Gastroesophageal sphincter (tissue), 3 donors: ENCODE results near the gene FER.

Experiments used
- EP300 ChIP-seq: sonication (generic); formaldehyde crosslinking; IDR thresholded peaks from one replicate; pipeline ENCODE4 v1.6.1; 2017; ENCODE audit warnings: antibody characterized with exemption, mild to moderate bottlenecking
- POLR2A ChIP-seq, 2 donors: fragments of 450-650 bp; IDR thresholded peaks; one replicate each; pipeline ENCODE4 v1.6.1; 2017; ENCODE audit warnings: antibody characterized with exemption in 2 of 2, mild to moderate bottlenecking in 2 of 2, moderate library complexity in 1 of 2
- POLR2AphosphoS5 ChIP-seq: sonication (generic); formaldehyde crosslinking; IDR thresholded peaks from one replicate; pipeline ENCODE4 v1.6.1; 2017; ENCODE audit warnings: antibody characterized with exemption
- TF ChIP-seq, protein P1 (sequence below), 4 experiments: fragments of 200-600 bp in 2 of 4; fragments of 450-650 bp in 2 of 4; sonication (generic) in 1 of 4; IDR thresholded peaks; one replicate each; pipeline ENCODE4 v1.5.1; 2017 to 2019; ENCODE audit warnings: antibody characterized with exemption in 4 of 4, mild to moderate bottlenecking in 2 of 4, moderate library complexity in 2 of 4

DNA sequence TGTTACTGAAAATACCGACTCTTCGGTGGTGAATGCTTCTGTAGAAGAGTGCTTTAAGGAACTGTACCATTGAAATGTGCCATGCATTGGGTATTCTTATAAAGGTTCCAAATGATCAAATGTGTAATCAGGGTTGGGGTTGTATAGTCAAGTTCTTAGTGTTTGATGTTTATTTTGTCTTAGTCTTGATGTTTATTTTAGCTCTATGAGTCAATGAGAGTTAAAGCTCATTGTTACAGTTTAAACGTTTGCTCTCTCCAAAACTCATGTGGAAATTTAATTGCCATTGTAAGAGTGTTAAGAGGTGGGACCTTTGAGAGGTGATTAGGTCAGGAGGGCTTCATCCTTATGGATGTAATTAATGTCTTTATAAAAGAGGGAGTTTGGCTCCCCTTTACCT, 153.0 kb downstream of the FER start:
- TF ChIP-seq, protein P1, sequence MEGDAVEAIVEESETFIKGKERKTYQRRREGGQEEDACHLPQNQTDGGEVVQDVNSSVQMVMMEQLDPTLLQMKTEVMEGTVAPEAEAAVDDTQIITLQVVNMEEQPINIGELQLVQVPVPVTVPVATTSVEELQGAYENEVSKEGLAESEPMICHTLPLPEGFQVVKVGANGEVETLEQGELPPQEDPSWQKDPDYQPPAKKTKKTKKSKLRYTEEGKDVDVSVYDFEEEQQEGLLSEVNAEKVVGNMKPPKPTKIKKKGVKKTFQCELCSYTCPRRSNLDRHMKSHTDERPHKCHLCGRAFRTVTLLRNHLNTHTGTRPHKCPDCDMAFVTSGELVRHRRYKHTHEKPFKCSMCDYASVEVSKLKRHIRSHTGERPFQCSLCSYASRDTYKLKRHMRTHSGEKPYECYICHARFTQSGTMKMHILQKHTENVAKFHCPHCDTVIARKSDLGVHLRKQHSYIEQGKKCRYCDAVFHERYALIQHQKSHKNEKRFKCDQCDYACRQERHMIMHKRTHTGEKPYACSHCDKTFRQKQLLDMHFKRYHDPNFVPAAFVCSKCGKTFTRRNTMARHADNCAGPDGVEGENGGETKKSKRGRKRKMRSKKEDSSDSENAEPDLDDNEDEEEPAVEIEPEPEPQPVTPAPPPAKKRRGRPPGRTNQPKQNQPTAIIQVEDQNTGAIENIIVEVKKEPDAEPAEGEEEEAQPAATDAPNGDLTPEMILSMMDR (IDR thresholded peaks at IDR 0.05), result no peak
- TF ChIP-seq POLR2A (IDR thresholded peaks at IDR 0.05), result no peak
- TF ChIP-seq POLR2AphosphoS5, result no peak
- no peak for TF ChIP-seq EP300
